GM18505 (cell line): ENCODE measurements around the gene FAF1.

Experiments used
- ATAC-seq: cut with Tn5 transposase; IDR thresholded peaks from one replicate; pipeline ENCODE4 v1.9.1; 2021; ENCODE audit not compliant: unreplicated experiment
- POLR2A ChIP-seq: IDR thresholded peaks from 4 replicates; pipeline ENCODE4 v1.6.1; 2011; ENCODE audit warnings: borderline replicate concordance; ENCODE audit not compliant: insufficient read depth, insufficient read length; ENCODE audit errors: extremely low read depth

Gene FAF1

GRCh38 chr1:50417946-50418599 is 542.0 kb downstream of the FAF1 start:
- no peak for TF ChIP-seq POLR2A
- ATAC-seq: no peak

- no peak for TF ChIP-seq POLR2A
- no peak for ATAC-seq
Observed at GRCh38 chr1:50417507-50417906, 542.6 kb downstream of the FAF1 start.

- ATAC-seq: no peak
Observed at GRCh38 chr1:50416553-50417453, 543.3 kb downstream of the FAF1 start.

DNA sequence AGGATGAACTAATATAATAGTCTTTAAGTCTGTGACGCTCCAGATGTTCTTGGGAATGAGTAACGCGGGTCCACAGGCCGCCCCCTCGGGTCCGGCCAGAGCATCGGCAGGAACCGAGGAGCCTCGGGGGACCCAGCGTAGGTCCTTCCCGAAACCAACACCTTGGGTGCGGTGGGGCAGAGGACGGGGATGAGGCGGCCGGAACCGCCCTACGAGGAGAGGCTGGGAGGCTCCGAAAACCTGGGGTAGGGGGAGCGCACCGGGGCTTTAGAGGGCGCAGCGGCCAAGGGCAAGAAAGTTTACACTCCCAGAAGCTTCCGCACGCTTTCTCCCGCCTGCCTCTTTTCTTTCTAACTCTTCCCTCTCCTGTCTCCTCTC is 543.9 kb downstream of the FAF1 start:
- no peak for TF ChIP-seq POLR2A
- no peak for ATAC-seq

More at GRCh38 chr1:50416553-50417453, 543.3 kb downstream of the FAF1 start:
- no peak for TF ChIP-seq POLR2A

DNA sequence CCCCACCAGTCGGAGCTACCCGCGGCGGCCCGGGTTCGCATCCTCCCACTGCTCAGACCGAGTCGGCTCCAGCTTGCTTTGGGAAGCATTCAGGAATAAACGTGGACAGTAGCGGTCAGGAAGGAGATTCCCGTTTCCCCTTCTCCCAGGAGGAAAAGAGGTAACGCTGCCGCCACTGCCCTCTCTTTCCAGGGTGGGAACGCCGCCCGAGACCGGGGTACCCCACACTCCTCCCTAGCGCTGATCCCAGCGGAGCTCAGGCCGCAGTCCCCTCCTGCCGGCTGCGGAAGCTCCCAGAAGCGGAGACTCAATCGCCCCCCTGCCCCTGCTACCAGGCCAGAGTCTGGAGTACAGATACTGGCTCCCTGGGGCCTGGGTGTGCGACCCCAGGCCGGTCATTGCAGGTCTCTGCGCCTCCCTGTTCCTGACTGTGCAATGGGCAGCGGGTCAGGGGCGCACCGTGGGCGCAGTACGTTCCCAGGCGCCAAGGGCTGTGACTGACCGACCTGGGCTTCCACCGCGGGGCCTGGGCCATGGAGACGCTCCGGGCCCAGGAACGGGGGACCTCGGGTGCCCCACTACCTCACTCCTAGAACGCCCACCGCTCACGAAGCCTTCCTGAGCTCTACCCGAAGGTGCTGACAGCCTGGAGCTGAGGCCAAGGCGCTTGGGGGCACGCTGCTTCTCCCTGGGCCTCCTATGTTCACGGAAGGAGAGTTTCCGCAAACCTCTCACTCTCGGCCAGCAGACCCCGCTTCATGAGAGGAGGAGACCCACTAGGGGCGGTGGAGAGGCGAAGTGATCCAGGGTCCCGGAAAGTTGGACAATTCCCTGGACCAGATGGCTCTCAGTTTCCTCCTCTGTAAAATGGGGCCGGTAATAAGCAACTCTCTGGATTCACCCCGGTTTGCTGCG is 544.6 kb downstream of the FAF1 start:
- TF ChIP-seq POLR2A: no peak
- ATAC-seq: no peak

DNA sequence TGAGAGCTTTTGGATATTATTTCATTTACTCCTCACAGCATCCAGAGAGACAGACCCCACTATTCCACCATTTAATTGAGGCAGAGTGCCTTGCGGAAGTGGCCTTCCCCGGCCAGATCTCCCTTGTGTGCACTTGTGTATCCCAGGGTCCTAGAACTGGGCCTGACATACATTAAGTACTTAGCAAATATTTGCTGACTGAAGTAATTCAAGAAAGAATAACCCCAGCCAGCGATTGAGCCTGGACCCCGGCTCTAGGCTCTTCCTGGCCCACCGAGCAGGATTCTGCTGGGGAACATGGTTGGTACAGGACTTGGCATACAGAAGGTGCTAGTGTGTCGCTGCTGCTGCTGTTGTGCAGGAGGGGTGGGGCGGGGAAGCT is 545.2 kb downstream of the FAF1 start:
- no peak for ATAC-seq
- no peak for TF ChIP-seq POLR2A

DNA sequence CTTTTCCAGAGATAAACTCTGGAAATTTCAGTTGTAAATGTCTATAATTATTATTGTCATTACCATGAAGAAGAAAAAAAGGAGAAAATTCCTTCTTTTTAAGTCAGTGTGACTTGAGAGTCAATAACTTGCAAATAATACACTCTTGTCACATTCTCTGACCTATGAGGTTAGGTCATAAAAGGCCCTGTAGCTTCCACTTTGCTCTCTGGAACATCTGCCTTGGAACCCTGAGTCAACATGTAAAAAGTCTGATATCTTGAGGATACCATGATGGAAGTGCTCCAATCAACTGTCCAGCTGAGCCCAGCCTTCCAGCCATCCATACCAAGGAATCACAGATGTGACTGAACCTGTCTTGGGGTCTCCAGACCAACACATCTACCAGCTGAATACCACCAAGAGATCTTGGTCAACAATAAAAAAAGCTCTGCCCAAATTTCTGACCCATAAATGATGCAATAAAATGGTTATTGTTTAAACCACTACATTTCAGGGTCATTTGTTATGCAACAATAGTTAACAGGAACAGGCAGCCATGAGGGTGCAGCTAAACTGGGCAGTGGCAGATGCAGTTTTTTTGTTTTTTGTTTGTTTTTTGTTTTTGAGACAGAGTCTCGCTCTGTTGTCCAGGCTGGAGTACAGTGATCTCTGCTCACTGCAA is 547.1 kb downstream of the FAF1 start:
- no peak for ATAC-seq

DNA sequence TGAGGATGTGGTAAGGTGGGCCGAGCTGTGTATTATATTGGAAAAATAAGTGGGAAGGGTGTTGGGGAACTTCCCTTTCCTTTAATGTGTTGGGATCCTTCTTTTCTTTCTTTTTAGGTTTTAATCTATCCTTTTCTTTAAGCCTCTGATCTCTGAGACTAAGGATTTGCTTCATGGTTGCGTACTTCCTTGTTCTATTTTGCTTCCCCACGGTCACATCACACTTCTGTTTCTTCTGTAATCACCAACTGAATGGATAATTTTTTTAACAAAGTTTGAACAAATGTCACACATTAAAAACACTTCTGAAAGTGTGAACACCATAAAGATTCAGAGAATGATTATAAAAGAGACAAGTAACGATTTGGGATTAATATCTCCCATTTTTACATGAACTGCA is 554.3 kb downstream of the FAF1 start:
- TF ChIP-seq POLR2A: no peak
- no peak for ATAC-seq

More for the DNA sequence above, 547.1 kb downstream of the FAF1 start:
- TF ChIP-seq POLR2A: no peak

GRCh38 chr1:50393522-50394120 is 566.4 kb downstream of the FAF1 start:
- ATAC-seq: no peak
- no peak for TF ChIP-seq POLR2A
